ENCODE measurements around the gene GAR1.
"Not testable (repeated sequence)": the region's sequence is repeated elsewhere in the genome, so short reads cannot be mapped to it uniquely, and the experiment has no call there.

Gene GAR1

DNA sequence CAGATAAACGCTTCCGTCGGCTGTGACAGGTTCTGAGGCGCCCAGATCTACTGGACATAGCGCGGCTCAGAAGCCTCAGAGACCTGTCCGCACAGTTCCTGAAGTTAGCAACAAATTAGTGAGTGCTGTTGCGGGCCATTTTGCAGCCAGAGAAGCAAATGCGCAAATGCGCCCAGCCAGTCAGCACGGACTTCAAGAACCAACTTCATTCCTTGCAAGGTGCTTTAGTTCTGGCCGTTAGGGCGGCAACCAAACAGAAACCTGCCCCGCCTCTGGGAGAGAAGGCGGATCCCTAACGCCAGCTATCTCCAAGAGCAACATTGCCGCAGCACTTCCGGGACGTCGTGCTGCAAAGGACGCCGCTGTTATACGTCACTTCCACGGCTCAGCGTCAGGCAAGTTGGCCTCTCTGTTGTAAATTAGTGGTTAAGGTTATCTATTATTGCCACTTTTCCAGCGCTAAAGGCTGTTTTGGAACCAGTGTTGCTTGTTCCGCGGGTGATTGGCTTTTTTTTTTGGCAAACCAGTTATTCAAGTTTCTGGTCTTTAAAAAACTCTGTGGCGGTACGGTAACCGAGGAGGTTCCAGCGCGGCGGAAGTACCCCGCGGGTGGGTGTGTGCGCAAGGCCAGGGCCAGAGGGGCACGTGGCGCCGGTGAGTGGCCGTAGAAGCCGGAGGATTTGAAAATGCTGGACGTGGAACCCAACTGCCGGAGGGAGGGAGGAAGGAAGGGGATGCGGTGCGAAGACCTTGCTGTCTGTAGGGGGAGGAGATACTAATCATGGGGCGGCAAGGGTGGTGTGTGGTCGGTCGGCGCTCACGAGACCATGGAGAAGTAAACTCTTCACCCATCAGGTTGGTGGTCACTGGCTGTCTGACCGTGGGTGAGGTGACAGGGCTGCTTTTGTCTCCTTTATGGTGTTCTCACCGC, at the start of gene GAR1:
Gene GAR1, plus strand, starts transcription at position 612 of the 931 bp plus-strand sequence. CDS start 403 bp downstream, outside the sequence.
- peak; percentile 75 for DNase-seq (ENCODE audit: low read depth)

DNA sequence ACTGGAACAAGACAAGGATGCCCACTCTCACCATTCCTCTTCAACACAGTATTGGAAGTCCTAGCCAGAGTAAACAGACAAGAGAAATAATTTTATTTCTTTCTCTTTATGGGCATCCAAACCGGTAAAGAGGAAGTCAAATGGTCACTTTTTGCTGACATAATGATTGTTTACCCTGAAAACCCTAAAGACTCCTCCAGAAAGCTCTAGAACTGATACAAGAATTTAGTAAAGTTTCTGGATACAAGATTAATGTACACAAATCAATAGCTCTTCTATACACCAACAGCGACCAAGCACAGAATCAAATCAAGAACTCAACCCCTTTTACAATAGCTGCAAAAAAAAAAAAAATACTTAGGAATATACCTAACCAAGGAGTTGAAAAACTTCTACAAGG, 33.5 kb upstream of the GAR1 start:
- DNase-seq (ENCODE audit: low read depth) = not testable (repeated sequence)

DNA sequence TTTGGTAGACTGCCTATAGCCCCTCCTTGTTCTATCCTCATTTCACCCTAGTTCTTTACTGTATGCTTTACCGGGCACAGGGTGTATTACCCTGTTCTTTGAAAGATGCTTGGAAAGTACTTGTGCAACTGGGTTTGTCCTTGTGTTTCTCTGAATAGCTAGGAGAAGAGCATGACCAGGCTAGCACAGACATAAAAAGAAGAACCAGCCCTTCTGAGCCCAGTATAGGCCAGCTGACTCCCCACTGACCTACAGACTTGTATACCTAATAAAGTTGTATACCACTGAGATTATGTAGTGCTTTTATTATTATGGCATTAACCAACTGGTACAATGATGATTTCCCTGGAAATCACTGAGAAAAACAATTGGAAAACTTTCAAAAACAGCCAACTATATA, 28.7 kb upstream of the GAR1 start:
- DNase-seq (ENCODE audit: low read depth) = no peak

DNA sequence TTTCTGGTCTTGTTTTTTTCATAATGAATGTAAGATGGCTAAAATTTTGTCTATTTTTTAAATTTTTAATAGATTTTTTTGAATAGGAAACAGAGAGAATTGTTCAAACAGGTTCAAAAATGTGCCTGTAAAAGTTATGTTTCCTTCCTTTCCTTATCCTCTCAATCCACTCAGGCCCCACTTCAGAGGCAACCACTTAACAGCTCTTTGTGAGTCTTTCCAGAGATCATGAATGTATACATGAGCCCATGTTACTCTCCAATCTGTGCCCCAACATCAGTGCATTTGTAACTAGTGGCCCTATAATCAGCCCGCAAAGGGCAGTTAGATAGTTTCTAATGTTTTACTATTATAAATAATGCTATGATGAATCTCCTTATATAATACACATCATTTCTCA, 27.8 kb upstream of the GAR1 start:
- DNase-seq (ENCODE audit: low read depth) = no peak

DNA sequence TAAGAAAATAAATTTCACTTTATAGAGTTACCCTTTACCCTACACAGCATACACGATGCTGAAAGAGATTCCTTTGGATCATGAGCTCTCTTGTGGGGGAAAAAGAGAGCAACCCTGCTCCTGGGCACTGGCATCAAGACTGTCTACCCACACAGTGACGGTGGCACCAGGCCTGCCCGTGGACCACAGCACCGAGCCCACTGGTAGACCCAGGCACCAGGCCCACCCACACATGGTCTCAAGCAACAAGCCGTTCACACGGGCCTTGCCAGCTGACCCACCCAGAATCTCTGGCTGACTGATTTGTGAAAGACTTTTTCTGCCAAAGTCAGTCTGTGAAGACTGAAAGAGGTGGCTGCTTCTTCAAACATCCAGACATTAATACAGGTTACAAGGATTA, 20.5 kb upstream of the GAR1 start:
- DNase-seq (ENCODE audit: low read depth) = no peak

DNA sequence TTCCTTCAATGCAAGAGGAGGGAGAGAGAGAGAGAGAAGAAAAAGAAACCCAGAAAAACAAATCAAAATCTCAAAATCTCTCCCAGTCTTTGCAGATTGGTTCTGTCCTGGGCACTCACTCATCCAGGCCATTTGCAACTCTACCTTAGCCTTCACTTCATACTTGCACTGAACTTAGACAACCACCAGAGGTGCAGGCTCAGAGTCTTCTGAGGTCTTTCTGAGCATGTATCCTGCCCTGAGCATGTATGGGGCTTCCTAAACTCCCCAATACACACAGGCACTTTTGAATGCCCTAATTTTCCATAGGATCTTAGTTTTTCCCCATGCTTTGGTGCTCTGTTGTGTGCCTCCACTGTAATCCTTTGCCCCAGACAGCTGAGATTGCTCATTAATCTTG, 16.7 kb upstream of the GAR1 start:
- DNase-seq (ENCODE audit: low read depth) = no peak

DNA sequence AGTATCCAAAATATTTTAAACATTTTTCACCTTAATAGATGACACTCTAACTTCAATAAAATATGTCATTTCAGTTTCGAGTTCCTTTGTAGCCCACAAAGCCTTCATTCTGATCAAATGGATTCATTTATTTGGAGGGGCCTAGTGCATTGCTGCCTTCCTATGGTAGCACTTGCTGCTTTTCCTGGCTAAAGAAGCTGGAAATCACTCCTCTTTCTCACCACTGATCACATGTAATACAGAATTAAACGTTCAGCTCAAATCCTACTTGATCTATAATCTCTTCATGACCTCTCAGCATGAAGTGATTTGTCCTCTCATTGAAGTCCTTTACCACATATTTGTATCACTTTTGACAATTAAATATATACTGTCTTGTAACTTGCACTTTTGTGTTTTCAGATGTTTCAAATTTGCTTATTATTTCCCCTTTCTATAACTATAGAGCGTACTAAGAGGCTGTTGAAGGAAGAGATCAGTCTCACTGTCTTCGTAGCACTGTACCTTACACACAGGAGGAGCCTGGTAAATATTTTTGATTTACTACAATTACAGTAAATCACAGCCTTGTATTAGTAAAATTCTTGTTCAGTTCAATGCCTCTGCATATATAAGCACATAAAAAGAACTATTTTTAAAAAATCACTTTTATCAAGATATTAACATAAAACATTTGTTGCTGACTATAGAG, 14.3 kb upstream of the GAR1 start:
- DNase-seq (ENCODE audit: low read depth) = no peak

DNA sequence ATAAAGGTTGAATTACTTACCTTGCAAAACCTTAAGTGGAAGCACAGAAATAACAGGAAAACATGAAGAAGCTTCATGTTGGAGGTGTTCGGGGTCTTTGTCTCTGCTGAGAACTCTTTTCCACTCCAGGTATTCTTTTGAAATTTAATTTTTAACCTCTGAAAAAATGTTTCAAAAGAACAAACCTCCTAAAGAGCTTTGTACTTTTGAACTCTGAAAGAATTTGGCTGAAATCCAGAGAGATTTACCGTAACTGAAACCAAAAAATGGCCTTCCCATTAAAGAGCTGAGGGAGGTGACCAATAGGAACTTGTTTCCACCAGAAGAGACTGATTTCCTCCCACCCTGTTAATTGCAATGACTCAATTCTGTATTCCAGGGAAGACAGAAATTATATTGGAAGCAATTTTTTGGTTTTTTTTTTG, 13.7 kb upstream of the GAR1 start, which contains the start of gene CFI:
Gene CFI, minus strand, starts transcription at position 105 of the 425 bp plus-strand sequence. Its CDS starts 28 bp downstream, at position 77.
- DNase-seq (ENCODE audit: low read depth) = no peak

DNA sequence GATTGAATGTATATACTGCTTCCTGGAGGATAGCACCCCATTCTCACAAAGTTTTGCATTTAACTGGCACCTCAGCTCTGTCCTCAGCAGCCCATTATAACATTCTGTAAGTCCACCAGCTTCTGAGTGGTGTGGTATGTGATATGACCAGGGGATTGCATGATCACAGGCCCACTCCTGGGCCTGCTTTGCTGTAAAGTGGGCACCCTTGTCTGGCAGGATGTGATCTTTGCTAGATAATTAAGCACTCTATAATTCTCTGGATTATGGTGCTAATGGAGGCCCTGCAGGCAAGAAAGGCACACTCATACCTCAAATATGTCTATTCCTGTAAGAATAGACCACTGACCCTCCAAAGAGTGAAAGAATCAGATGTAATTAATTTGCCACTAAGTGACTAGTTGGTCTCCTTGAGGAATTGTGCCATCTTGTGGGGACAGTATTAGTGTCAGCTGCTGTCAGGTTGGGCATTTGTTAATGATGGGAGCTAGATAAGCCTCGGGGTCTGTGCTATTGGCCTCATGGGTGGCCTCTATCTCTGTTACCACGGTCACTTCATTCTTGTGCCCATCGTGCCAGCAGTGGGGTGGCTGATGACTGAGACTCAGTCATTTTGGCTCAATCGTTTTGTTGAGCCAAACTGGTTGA, 11.5 kb upstream of the GAR1 start:
- no peak for DNase-seq (ENCODE audit: low read depth)

DNA sequence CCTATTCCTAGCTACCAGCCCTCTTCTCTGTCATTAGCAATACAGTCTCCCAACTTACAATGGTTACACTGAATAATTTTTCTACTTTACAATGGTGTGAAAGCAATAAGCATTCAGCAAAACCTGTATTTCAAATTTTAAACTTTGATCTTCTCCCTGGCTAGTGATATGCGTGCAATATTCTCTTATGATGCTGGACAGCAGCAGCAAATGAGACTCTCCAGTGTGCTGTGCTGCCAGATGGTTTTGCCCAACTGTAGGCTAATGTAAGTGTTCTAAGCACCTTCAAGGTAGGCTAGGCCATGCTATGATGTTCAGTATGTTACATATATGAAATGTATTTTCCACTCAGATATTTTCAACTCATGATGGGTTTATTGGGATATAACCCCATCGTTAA, 5.9 kb upstream of the GAR1 start:
- no peak for DNase-seq (ENCODE audit: low read depth)

DNA sequence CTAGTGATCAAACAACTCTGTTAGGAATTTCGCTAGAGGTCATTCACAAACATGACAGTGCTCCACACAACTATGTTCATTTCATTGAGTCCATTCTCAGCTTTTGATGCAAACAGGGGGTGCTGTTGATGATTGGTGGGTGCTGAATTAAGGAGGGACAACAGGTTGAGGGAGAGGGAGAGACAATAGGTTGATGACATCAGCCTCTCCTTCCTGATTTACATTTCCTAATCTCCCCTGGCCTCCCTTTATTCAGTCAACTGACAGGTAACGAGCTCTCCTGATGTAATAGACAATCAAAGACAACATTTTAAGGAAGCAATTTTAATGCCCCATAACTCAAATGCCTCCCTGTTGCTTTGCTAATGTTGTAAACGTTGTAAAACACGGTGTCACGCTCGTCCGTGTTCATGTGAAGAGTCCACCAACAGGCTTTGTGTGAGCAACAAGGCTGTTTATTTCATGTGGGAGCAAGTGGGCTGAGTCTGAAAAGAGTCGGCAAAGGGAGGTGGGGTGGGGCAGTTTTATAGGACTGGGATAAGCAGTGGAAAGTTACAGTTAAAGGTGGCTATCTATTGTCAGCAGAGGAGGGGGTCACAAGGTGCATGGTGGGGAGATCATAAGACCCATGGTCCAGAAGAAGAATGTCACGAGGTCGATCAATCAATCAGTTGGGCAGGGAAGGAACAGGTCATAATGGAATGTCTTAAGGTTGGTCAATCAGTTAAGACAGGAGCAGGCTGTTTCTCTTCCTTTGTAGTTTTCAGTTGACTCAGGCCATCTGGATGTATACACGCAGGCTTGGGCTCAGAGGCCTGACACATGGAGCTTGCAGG, 4.8 kb upstream of the GAR1 start:
- DNase-seq (ENCODE audit: low read depth) = no peak

DNA sequence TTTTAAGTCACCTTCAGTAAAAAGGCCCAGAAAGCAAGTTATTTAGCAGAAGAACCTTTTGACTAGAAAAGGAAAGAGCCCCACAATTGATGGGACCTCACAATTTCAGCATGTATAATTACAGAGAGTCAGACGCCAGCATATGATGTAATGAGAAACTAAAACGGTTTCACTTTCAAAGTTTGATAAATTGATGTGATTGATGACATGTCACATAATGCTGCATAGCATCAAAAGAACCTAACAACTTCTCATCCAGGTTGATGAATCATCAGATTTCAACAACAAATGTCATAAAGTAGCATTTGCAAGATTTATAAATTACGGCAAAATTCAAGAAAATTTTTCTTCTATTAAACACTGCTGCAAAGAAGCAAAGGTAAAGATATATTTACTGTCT, 3.9 kb upstream of the GAR1 start:
- no peak for DNase-seq (ENCODE audit: low read depth)

DNA sequence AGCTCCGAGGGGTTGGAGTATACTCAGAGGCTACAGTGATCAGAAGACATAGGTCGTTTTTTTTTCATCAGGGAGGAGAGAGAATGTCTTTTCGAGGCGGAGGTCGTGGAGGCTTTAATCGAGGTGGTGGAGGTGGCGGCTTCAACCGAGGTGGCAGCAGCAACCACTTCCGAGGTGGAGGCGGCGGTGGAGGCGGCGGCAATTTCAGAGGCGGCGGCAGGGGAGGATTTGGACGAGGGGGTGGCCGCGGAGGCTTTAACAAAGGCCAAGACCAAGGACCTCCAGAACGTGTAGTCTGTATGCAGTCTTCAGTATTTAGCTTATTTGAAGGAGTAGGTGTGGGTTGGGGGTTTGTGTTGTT, 500 bp downstream of the GAR1 start:
- no peak for DNase-seq (ENCODE audit: low read depth)

DNA sequence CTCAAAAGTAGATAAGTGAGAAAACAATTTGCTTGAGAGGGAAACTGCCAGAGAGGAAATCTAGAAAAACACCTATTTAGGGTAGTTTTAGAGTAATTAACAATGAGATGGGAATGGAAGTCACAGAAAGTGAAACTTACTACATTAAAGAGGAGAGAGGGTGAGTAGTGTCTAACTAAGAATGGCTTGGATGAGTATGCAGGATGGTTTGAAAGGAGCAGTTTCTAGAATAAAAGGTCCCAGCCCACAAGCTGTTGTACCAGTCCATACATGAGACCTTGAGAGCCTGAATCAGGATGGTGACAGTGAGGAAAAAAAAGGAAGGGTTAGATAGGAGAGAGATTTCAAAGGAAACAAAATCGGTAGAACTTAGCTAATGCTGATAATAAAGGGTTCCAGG, 1.3 kb downstream of the GAR1 start:
- no peak for DNase-seq (ENCODE audit: low read depth)

DNA sequence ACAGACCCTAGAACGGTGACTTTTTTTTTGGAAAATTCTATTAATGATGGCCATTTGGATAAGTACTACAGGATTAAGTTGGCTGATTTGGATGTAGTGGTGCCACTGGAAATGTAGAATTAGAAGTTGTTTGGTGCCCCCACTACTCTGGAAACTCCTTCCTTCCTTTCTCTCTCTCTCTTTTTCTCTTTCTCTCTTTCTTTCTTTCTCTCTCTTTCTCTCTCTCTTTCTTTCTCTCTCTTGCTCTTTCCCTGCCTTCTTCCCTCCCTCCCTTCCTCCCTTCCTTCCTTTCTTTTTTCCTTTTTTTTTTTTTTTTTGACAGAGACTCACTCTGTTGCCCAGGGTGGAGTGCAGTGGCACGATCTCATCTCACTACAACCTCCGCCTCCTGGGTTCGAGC, 2.7 kb downstream of the GAR1 start:
- DNase-seq (ENCODE audit: low read depth) = no peak

DNA sequence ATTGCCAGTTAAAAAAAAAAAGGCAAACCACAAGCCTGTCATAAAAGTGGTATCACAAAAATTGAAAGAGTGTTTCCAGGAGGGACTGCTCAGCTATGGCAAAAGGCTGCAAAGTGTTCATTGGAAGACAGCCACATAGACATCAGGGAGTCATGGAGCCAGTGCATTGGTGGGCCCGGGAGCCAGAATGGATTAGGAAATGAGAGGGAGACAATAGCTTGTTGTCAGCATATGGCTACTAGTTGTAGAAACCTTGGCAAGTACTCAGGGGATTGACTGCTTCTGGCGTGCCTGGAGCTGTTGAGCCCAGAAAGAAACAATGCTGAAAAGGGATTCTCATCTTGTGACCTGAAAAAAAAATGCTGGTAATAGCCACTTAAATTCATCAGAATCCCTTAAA, 5.0 kb downstream of the GAR1 start:
- no peak for DNase-seq (ENCODE audit: low read depth)

DNA sequence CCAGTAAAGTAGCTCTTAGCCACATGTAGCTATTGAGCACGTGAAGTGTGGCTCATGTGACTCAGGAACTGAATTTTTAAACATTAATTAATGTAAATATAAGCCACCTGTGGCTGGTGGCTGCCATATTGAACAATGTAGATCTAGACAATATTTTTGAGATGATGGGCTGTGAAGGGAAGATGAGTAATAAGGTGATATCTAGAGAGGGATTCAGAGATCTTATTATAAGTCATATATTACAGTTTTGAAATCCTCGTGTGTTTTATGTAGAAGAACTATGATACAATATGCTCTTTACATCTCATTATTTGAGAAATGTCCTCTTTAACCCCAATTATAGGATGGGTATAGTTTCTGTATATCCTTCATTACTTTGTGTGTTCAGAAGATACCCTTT, 5.6 kb downstream of the GAR1 start:
- DNase-seq (ENCODE audit: low read depth) = no peak

DNA sequence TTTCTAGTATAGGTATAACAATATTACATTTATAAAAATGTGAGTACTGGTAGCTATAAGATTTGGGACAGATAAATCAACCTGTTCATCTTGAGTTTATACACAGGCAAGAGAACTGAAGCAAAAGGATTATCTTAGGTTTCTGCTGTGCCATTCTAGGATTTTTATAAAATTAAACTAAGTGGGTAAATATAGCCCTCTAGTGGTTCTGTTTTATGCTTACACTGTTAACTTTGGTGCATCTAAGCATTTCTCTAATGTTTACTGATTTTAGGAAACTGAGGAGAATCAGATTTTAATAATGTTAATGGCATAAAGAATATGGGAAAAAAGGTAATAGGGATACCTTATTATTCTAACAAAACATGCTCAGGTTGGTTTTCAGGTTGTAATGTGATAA, 11.2 kb downstream of the GAR1 start:
- no peak for DNase-seq (ENCODE audit: low read depth)

DNA sequence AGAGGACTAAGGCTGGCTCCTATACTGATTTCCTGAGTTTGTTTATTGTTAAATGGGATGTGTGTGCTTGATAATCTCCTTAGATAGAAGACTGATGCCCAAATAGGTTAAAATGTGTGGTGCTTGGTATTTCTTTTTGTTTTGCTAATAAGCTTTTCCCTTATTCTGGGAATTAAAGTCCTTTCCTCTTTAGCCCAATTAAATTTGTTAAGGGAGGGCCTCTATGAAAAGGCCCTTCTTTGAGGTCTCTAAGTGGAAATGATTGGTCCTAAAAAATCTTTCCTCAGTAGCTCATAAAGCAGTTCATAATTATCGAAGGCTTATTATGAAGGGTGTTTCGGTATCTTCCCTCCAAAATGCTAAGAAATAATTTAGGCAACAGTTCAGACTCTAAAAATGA, 12.1 kb downstream of the GAR1 start, which contains the start of gene RRH:
Gene RRH, plus strand, starts transcription at position 301 of the 400 bp plus-strand sequence. Its CDS starts 56 bp downstream, at position 357.
- DNase-seq (ENCODE audit: low read depth) = no peak

DNA sequence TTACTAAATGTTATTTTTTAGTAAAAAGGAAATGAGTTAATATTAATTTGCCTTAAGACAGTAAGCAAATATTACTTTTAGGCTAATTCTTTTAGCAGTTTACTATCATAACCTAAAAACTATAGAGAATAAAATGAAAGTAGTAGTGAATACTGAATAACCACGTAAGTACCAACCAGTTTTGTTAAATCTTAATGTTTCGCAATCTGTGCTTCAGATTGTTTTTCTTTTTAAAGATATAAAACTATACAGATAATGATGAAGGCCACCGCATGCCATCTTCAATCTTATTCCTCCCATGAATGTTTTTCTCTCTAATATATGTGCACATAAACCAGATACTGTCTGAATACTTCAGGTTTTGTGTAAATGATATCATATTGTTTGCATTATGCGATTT, 18.2 kb downstream of the GAR1 start:
- no peak for DNase-seq (ENCODE audit: low read depth)

DNA sequence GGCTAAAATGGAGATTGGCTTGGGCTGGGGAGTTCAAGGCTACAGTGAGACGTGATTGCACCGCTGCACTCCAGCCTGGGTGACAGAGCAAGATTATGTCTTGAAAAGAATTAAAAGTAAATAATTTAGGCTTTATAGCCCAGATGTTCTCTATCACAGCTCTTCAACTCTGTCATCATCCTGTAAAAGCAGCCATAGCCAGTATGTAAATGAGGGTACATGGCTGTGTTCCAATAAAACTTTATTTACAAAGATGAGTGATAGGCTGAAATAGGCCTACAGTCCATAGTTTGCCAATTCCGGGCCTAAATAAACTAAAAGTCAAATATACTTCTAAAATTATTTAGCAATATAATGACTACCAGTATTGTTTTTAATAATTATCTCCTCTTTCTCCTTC, 21.4 kb downstream of the GAR1 start:
- no peak for DNase-seq (ENCODE audit: low read depth)
